ENCODE data around the gene CYP11A1. TPM values are rescaled to one million over a fixed set of nuclear protein-coding genes. Genes with fewer than 3 reads are reported as not detected.

The CYP11A1 gene
- total RNA-seq, 1 experiment from 2014 or later = 1.7 TPM

DNA sequence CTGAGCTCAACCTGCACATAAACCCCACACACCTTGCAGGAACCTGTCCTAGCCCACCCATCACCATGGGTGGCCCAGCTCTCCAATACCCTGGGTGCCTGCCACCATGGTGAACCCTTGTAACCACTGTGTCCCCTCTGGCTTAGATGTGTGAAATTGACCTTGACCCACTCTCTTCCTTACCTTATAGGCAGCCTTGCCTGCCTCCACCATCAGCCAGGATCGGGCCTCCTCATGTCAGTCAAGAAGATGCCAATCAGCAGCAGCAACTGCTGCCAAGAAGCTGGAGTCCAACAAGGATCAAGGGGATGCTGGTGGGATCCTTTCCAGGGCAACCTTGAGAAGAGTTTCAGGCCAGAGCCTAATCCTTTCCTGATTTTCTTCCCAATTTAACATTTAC, 8.8 kb upstream of the CYP11A1 start:
- no peak for TF ChIP-seq CTCF (conservative IDR thresholded peaks at IDR 0.05)
- Histone ChIP-seq H2BK12ac (ENCODE audit: insufficient read length, low read depth, low read length) (no peak overlapping the region), H4K5ac (ENCODE audit: insufficient read length, low read depth, low read length) (no peak overlapping the region), H2AFZ (ENCODE audit: low read length) (no peak overlapping the region), H2BK5ac (ENCODE audit: insufficient read length, low read length) (no peak overlapping the region), H3K23ac (ENCODE audit: insufficient read length, low read depth, low read length) (no peak overlapping the region), H2AK5ac (ENCODE audit: insufficient read length, low read length) (no peak overlapping the region), H3K23me2 (ENCODE audit: insufficient read length, low read depth, low read length, poor library complexity, severe bottlenecking) (peaks cover 11% of the 10 kb centered on the region), H2BK20ac (ENCODE audit: low read depth, low read length, poor library complexity, severe bottlenecking) (no peak overlapping the region), H2BK120ac (ENCODE audit: low read depth, low read length, poor library complexity, severe bottlenecking) (no peak overlapping the region), H3K14ac (ENCODE audit: insufficient read depth, low read length) (no peak overlapping the region; the same call in 1 of the 2 replicates), H3T11ph (ENCODE audit: low read length) (no peak overlapping the region), H4K8ac (replicated peaks; ENCODE audit: insufficient read length, low read depth, low read length) (no peak overlapping the region), H2BK15ac (ENCODE audit: low read depth, low read length) (no peak overlapping the region), H3K4ac (ENCODE audit: low read depth, low read length) (no peak overlapping the region), H3K18ac (ENCODE audit: insufficient read length, low read depth, low read length) (no peak overlapping the region), H3K79me2 (ENCODE audit: insufficient read depth, low read length) (no peaks in the 10 kb centered on the region), H3K56ac (ENCODE audit: insufficient read length, low read depth, low read length) (no peak overlapping the region), H3K9ac (ENCODE audit: extremely low read depth, insufficient read length, low read length) (no peak overlapping the region), H3K79me1 (ENCODE audit: insufficient read depth, low read depth, low read length, poor library complexity, severe bottlenecking) (no peaks in the 10 kb centered on the region), H3K9me3 (ENCODE audit: control insufficient read depth, low read depth, low read length) (no peaks in the 10 kb centered on the region), H4K91ac (ENCODE audit: insufficient read length, low read depth, low read length) (no peak overlapping the region), H4K20me1 (ENCODE audit: control insufficient read depth, insufficient read depth, insufficient read length) (no peaks in the 10 kb centered on the region), H3K4me2 (ENCODE audit: insufficient read depth, insufficient read length, low read length) (no peak overlapping the region), H3K4me1 (ENCODE audit: insufficient read depth, low read length) (no peaks in the 10 kb centered on the region; the same call in 1 of the 2 replicates), H3K27me3 (ENCODE audit: insufficient read depth, low read length) (no peaks in the 10 kb centered on the region; the same call in 1 of the 2 replicates), H3K27ac (ENCODE audit: insufficient read length, low read depth, low read length) (no peak overlapping the region)
- H3K4me1 Mint-ChIP-seq = peaks cover 22 to 29% of the 10 kb centered on the region in 2 experiments
- no peak overlapping the region for H3K27ac Mint-ChIP-seq
- no peaks in the 10 kb centered on the region for H3K36me3 Mint-ChIP-seq (ENCODE audit: insufficient read depth in 1 of 3, low read depth in 3 of 3)
- H3K27me3 Mint-ChIP-seq (ENCODE audit: low read depth) = peaks cover 13% of the 10 kb centered on the region
- WGBS (ENCODE audit: extremely low coverage, insufficient read length, low lambda C conversion rate) = no CpG with 5 or more reads among the region's 1 CpG
- no peak for DNase-seq
- H3K9me3 Mint-ChIP-seq = no peaks in the 10 kb centered on the region
- no peak overlapping the region for H3K4me3 Mint-ChIP-seq
